ENCODE measurements around the gene NT5M. TPM values are rescaled to one million over a fixed set of nuclear protein-coding genes. Genes with fewer than 3 reads are reported as not detected.

NT5M gene
- total RNA-seq, 2 donors from 2014 or later, result 2.8 to 3.0 TPM

GRCh38 chr17:17326275-17326875 is 23.2 kb downstream of the NT5M start:
- intact Hi-C loops (cut with DNase I), result no loop called here
- DNase-seq (ENCODE audit: low spot score), result peak; percentile 60

GRCh38 chr17:17328251-17328650 is 25.1 kb downstream of the NT5M start:
- DNase-seq (ENCODE audit: low spot score), result peak; percentile 62
- intact Hi-C loops (cut with DNase I), result no loop called here

- intact Hi-C loops (cut with DNase I), result no loop called here
- DNase-seq (ENCODE audit: low spot score), result peak; percentile 53
These were observed 38.3 kb downstream of the NT5M start for GRCh38 chr17:17341452-17341851.

- intact Hi-C loops (cut with DNase I), result no loop called here
- DNase-seq (ENCODE audit: low spot score), result peak; percentile 68
These were observed 39.2 kb downstream of the NT5M start for GRCh38 chr17:17342242-17342945.

GRCh38 chr17:17343160-17343735 is 40.1 kb downstream of the NT5M start:
- intact Hi-C loops (cut with DNase I), result no loop called here
- peak; percentile 18 for DNase-seq (ENCODE audit: low spot score)

GRCh38 chr17:17343896-17344506 is 40.8 kb downstream of the NT5M start:
- intact Hi-C loops (cut with DNase I), result no loop called here
- peak; percentile 49 for DNase-seq (ENCODE audit: low spot score)

- DNase-seq (ENCODE audit: low spot score), result peak; percentile 78
These were observed 41.5 kb downstream of the NT5M start for GRCh38 chr17:17344507-17345293.

GRCh38 chr17:17345294-17345597 is 42.1 kb downstream of the NT5M start:
- peak; percentile 17 for DNase-seq (ENCODE audit: low spot score)
- intact Hi-C loops (cut with DNase I), result no loop called here

More at GRCh38 chr17:17344507-17345293, 41.5 kb downstream of the NT5M start:
- intact Hi-C loops (cut with DNase I), result no loop called here

- intact Hi-C loops (cut with DNase I), result no loop called here
- DNase-seq (ENCODE audit: low spot score), result peak; percentile 57
These were observed 42.7 kb downstream of the NT5M start for GRCh38 chr17:17345686-17346427.

- DNase-seq (ENCODE audit: low spot score), result peak; percentile 65
- intact Hi-C loops (cut with DNase I), result no loop called here
These were observed 43.5 kb downstream of the NT5M start for GRCh38 chr17:17346428-17347233.

GRCh38 chr17:17347234-17347955 is 44.2 kb downstream of the NT5M start:
- intact Hi-C loops (cut with DNase I), result no loop called here
- DNase-seq (ENCODE audit: low spot score), result peak; percentile 20

- intact Hi-C loops (cut with DNase I), result no loop called here
- DNase-seq (ENCODE audit: low spot score), result peak; percentile 76
These were observed 45.0 kb downstream of the NT5M start for GRCh38 chr17:17347956-17348871.

GRCh38 chr17:17348872-17349723 is 45.9 kb downstream of the NT5M start:
- peak; percentile 69 for DNase-seq (ENCODE audit: low spot score)
- intact Hi-C loops (cut with DNase I), result no loop called here

- peak; percentile 60 for DNase-seq (ENCODE audit: low spot score)
- intact Hi-C loops (cut with DNase I), result loop anchor here in 1 of 2 donors (10.0 kb wide), 1 partner anchor 145 kb away; the partner anchor contains the start of gene RASD1
These were observed 46.5 kb downstream of the NT5M start for GRCh38 chr17:17349724-17350106.
